ENCODE data around the gene ZSWIM5. TPM values are rescaled to one million over a fixed set of nuclear protein-coding genes. Genes with fewer than 3 reads are reported as not detected.
"Not testable (repeated sequence)": the region's sequence is repeated elsewhere in the genome, so short reads cannot be mapped to it uniquely, and the experiment has no call there.

Gene ZSWIM5
- total and polyA plus RNA-seq, 4 donors = 0.25 to 2.8 (median 1.7) TPM

- Histone ChIP-seq H3K9me3 (ENCODE audit: control insufficient read depth, low read length) (no peaks in the 10 kb centered on the region), H3K27me3 (ENCODE audit: control insufficient read depth in 1 of 2, insufficient read depth in 2 of 2, low read length in 1 of 2) (no peaks in the 10 kb centered on the region), H3K36me3 (ENCODE audit: control insufficient read depth in 1 of 2, insufficient read depth in 2 of 2, low read length in 1 of 2) (no peaks in the 10 kb centered on the region), H3K4me3 (ENCODE audit: low read length in 2 of 2) (no peak overlapping the region), H3K27ac (ENCODE audit: low read depth in 1 of 2, low read length in 2 of 2) (no peak overlapping the region), H3K4me1 (ENCODE audit: control insufficient read depth in 1 of 2, insufficient read depth in 2 of 2, low read length in 2 of 2) (no peaks in the 10 kb centered on the region)
- DNase-seq = no peak
- intact Hi-C loops (cut with DNase I) = no loop called here
- no peak for ATAC-seq (ENCODE audit: low FRiP score)
Observed at GRCh38 chr1:45101947-45102346, 104.5 kb downstream of the ZSWIM5 start.

- H3K9me3 ChIP-seq (ENCODE audit: control insufficient read depth, low read length); H3K4me3 ChIP-seq (ENCODE audit: low read length in 2 of 2); ATAC-seq (ENCODE audit: low FRiP score); H3K27me3 ChIP-seq (ENCODE audit: control insufficient read depth in 1 of 2, insufficient read depth in 2 of 2, low read length in 1 of 2); H3K36me3 ChIP-seq (ENCODE audit: control insufficient read depth in 1 of 2, insufficient read depth in 2 of 2, low read length in 1 of 2); DNase-seq; H3K27ac ChIP-seq (ENCODE audit: low read depth in 1 of 2, low read length in 2 of 2); H3K4me1 ChIP-seq (ENCODE audit: control insufficient read depth in 1 of 2, insufficient read depth in 2 of 2, low read length in 2 of 2); intact Hi-C loops (cut with DNase I): not testable (repeated sequence)
- WGBS, 2 donors = 91 to 95% methylated on average over 5 of the region's 5 CpGs
Observed at GRCh38 chr1:45101528-45101927, 104.9 kb downstream of the ZSWIM5 start.

- Histone ChIP-seq H3K36me3 (ENCODE audit: control insufficient read depth in 1 of 2, insufficient read depth in 2 of 2, low read length in 1 of 2) (no peaks in the 10 kb centered on the region), H3K4me3 (ENCODE audit: low read length in 2 of 2) (no peak overlapping the region), H3K9me3 (ENCODE audit: control insufficient read depth, low read length) (no peaks in the 10 kb centered on the region), H3K27me3 (ENCODE audit: control insufficient read depth in 1 of 2, insufficient read depth in 2 of 2, low read length in 1 of 2) (no peaks in the 10 kb centered on the region), H3K4me1 (ENCODE audit: control insufficient read depth in 1 of 2, insufficient read depth in 2 of 2, low read length in 2 of 2) (no peaks in the 10 kb centered on the region), H3K27ac (ENCODE audit: low read depth in 1 of 2, low read length in 2 of 2) (no peak overlapping the region)
- ATAC-seq (ENCODE audit: low FRiP score) (no peak), DNase-seq (no peak)
- WGBS, 2 donors = 95% methylated on average over 1 of the region's 1 CpG
- intact Hi-C loops (cut with DNase I) = no loop called here
Observed at GRCh38 chr1:45097944-45098343, 108.5 kb downstream of the ZSWIM5 start.

GRCh38 chr1:45097079-45097478 is 109.3 kb downstream of the ZSWIM5 start:
- Histone ChIP-seq H3K9me3 (ENCODE audit: control insufficient read depth, low read length) (no peaks in the 10 kb centered on the region), H3K36me3 (ENCODE audit: control insufficient read depth in 1 of 2, insufficient read depth in 2 of 2, low read length in 1 of 2) (no peaks in the 10 kb centered on the region), H3K4me3 (ENCODE audit: low read length in 2 of 2) (no peak overlapping the region), H3K27me3 (ENCODE audit: control insufficient read depth in 1 of 2, insufficient read depth in 2 of 2, low read length in 1 of 2) (no peaks in the 10 kb centered on the region), H3K4me1 (ENCODE audit: control insufficient read depth in 1 of 2, insufficient read depth in 2 of 2, low read length in 2 of 2) (no peaks in the 10 kb centered on the region), H3K27ac (ENCODE audit: low read depth in 1 of 2, low read length in 2 of 2) (no peak overlapping the region)
- intact Hi-C loops (cut with DNase I) = no loop called here
- WGBS, 2 donors = 52 to 71% methylated on average over 2 of the region's 2 CpGs
- DNase-seq (no peak), ATAC-seq (ENCODE audit: low FRiP score) (no peak)

- Histone ChIP-seq H3K27ac (ENCODE audit: low read depth in 1 of 2, low read length in 2 of 2) (no peak overlapping the region), H3K4me3 (ENCODE audit: low read length in 2 of 2) (no peak overlapping the region), H3K36me3 (ENCODE audit: control insufficient read depth in 1 of 2, insufficient read depth in 2 of 2, low read length in 1 of 2) (no peaks in the 10 kb centered on the region), H3K27me3 (ENCODE audit: control insufficient read depth in 1 of 2, insufficient read depth in 2 of 2, low read length in 1 of 2) (no peaks in the 10 kb centered on the region), H3K4me1 (ENCODE audit: control insufficient read depth in 1 of 2, insufficient read depth in 2 of 2, low read length in 2 of 2) (no peaks in the 10 kb centered on the region), H3K9me3 (ENCODE audit: control insufficient read depth, low read length) (no peaks in the 10 kb centered on the region)
- WGBS, 2 donors = 91 to 92% methylated on average over 2 of the region's 2 CpGs
- ATAC-seq (ENCODE audit: low FRiP score) (no peak), DNase-seq (no peak)
- intact Hi-C loops (cut with DNase I) = no loop called here
Observed at GRCh38 chr1:45095450-45095849, 111.0 kb downstream of the ZSWIM5 start.

- DNase-seq = not testable (repeated sequence)
Observed at GRCh38 chr1:45094371-45094770, 112.0 kb downstream of the ZSWIM5 start.

GRCh38 chr1:45093334-45093733 is 113.1 kb downstream of the ZSWIM5 start:
- Histone ChIP-seq H3K4me1 (ENCODE audit: control insufficient read depth in 1 of 2, insufficient read depth in 2 of 2, low read length in 2 of 2) (no peaks in the 10 kb centered on the region), H3K27ac (ENCODE audit: low read depth in 1 of 2, low read length in 2 of 2) (no peak overlapping the region), H3K9me3 (ENCODE audit: control insufficient read depth, low read length) (no peaks in the 10 kb centered on the region), H3K4me3 (ENCODE audit: low read length in 2 of 2) (no peak overlapping the region), H3K36me3 (ENCODE audit: control insufficient read depth in 1 of 2, insufficient read depth in 2 of 2, low read length in 1 of 2) (no peaks in the 10 kb centered on the region), H3K27me3 (ENCODE audit: control insufficient read depth in 1 of 2, insufficient read depth in 2 of 2, low read length in 1 of 2) (no peaks in the 10 kb centered on the region)
- no peak for ATAC-seq (ENCODE audit: low FRiP score)
- intact Hi-C loops (cut with DNase I) = no loop called here
- DNase-seq = no peak

More at GRCh38 chr1:45094371-45094770, 112.0 kb downstream of the ZSWIM5 start:
- H3K4me1 ChIP-seq (ENCODE audit: control insufficient read depth in 1 of 2, insufficient read depth in 2 of 2, low read length in 2 of 2); H3K9me3 ChIP-seq (ENCODE audit: control insufficient read depth, low read length); H3K27ac ChIP-seq (ENCODE audit: low read depth in 1 of 2, low read length in 2 of 2); H3K36me3 ChIP-seq (ENCODE audit: control insufficient read depth in 1 of 2, insufficient read depth in 2 of 2, low read length in 1 of 2); ATAC-seq (ENCODE audit: low FRiP score); intact Hi-C loops (cut with DNase I); H3K27me3 ChIP-seq (ENCODE audit: control insufficient read depth in 1 of 2, insufficient read depth in 2 of 2, low read length in 1 of 2); H3K4me3 ChIP-seq (ENCODE audit: low read length in 2 of 2): not testable (repeated sequence)
- WGBS, 2 donors = 99 to 100% methylated on average over 4 of the region's 4 CpGs

- 73 to 79% methylated on average over 2 of the region's 2 CpGs for WGBS, 2 donors
- Histone ChIP-seq H3K4me3 (ENCODE audit: low read length in 2 of 2) (no peak overlapping the region), H3K36me3 (ENCODE audit: control insufficient read depth in 1 of 2, insufficient read depth in 2 of 2, low read length in 1 of 2) (peaks cover 0 to 2% of the 10 kb centered on the region in 2 donors), H3K4me1 (ENCODE audit: control insufficient read depth in 1 of 2, insufficient read depth in 2 of 2, low read length in 2 of 2) (no peaks in the 10 kb centered on the region), H3K27me3 (ENCODE audit: control insufficient read depth in 1 of 2, insufficient read depth in 2 of 2, low read length in 1 of 2) (no peaks in the 10 kb centered on the region), H3K9me3 (ENCODE audit: control insufficient read depth, low read length) (no peaks in the 10 kb centered on the region), H3K27ac (ENCODE audit: low read depth in 1 of 2, low read length in 2 of 2) (no peak overlapping the region)
- DNase-seq = no peak
- intact Hi-C loops (cut with DNase I) = no loop called here
- ATAC-seq (ENCODE audit: low FRiP score) = no peak
Observed at GRCh38 chr1:45089711-45090110, 116.7 kb downstream of the ZSWIM5 start.

- ATAC-seq (ENCODE audit: low FRiP score) = no peak
- DNase-seq = no peak
- no peaks in the 10 kb centered on the region for H3K27me3 ChIP-seq (ENCODE audit: control insufficient read depth in 1 of 2, insufficient read depth in 2 of 2, low read length in 1 of 2)
- no peaks in the 10 kb centered on the region for H3K4me1 ChIP-seq (ENCODE audit: control insufficient read depth in 1 of 2, insufficient read depth in 2 of 2, low read length in 2 of 2)
- 96 to 100% methylated on average over 1 of the region's 1 CpG for WGBS, 2 donors
- H3K9me3 ChIP-seq (ENCODE audit: control insufficient read depth, low read length) = no peaks in the 10 kb centered on the region
- H3K27ac ChIP-seq (ENCODE audit: low read depth in 1 of 2, low read length in 2 of 2) = no peak overlapping the region
- H3K36me3 ChIP-seq (ENCODE audit: control insufficient read depth in 1 of 2, insufficient read depth in 2 of 2, low read length in 1 of 2) = peaks cover 0 to 2% of the 10 kb centered on the region in 2 donors
- H3K4me3 ChIP-seq (ENCODE audit: low read length in 2 of 2) = no peak overlapping the region
- intact Hi-C loops (cut with DNase I) = no loop called here
Observed at GRCh38 chr1:45084562-45084961, 121.8 kb downstream of the ZSWIM5 start.

All from aorta (tissue), 5 donors.